H54 (cell line): ENCODE data around the gene KRTAP19-4.

Source experiments
- DNase-seq: peaks from one replicate; pipeline ENCODE4 v3.0.0; 2011; ENCODE audit warnings: low spot score, mixed read lengths; ENCODE audit not compliant: insufficient read length
- FAIRE-seq: peaks from 3 replicates; lab custom pipeline; 2011; peaks lifted over from hg19 to GRCh38; lab: Jason Lieb, UNC
- POLR2A ChIP-seq: IDR thresholded peaks from 2 replicates; pipeline ENCODE4 v1.6.1; 2011; ENCODE audit warnings: low read depth, mild to moderate bottlenecking, low read length

KRTAP19-4 gene

GRCh38 chr21:30463713-30464112, 33.3 kb downstream of the KRTAP19-4 start:
- TF ChIP-seq POLR2A, result no peak
- peak; percentile 77 for FAIRE-seq
- no peak for DNase-seq

- no peak for FAIRE-seq
- DNase-seq, result no peak
- TF ChIP-seq POLR2A, result no peak
These were observed 48.5 kb downstream of the KRTAP19-4 start for GRCh38 chr21:30448514-30448913.

- no peak for TF ChIP-seq POLR2A
- no peak for DNase-seq
- no peak for FAIRE-seq
These were observed 49.9 kb downstream of the KRTAP19-4 start for GRCh38 chr21:30447056-30447455.
